ENCODE data around the gene ZNF322.
A peak's percentile ranks its signal among the peaks of the same experiment; 100 is the strongest.

Gene ZNF322

GRCh38 chr6:26613201-26613600 lies 46.3 kb downstream of the ZNF322 start:
- DNase-seq, result no peak

DNA sequence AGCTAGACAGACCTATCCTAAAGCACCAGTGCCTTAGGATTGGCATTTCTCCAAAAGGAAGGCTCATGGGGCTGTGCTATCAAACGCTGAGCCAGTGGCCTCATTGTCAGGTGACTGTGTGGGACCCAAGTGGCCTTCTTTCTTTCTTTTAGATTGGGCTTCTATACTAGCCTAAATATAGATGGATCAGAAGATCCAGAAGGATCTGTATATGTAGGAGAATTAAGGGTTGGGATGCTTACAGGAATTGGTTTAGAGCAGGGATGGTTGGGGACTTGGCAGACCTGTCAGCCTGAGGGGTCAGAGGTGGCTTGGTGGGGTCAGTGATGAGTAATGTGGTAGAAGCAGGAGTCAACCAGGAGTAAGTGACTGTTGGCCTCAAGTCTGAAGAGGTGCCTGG lies 47.9 kb downstream of the ZNF322 start:
- DNase-seq, result peak; percentile 33

GRCh38 chr6:26609463-26609862 lies 50.1 kb downstream of the ZNF322 start:
- no peak for DNase-seq

DNA sequence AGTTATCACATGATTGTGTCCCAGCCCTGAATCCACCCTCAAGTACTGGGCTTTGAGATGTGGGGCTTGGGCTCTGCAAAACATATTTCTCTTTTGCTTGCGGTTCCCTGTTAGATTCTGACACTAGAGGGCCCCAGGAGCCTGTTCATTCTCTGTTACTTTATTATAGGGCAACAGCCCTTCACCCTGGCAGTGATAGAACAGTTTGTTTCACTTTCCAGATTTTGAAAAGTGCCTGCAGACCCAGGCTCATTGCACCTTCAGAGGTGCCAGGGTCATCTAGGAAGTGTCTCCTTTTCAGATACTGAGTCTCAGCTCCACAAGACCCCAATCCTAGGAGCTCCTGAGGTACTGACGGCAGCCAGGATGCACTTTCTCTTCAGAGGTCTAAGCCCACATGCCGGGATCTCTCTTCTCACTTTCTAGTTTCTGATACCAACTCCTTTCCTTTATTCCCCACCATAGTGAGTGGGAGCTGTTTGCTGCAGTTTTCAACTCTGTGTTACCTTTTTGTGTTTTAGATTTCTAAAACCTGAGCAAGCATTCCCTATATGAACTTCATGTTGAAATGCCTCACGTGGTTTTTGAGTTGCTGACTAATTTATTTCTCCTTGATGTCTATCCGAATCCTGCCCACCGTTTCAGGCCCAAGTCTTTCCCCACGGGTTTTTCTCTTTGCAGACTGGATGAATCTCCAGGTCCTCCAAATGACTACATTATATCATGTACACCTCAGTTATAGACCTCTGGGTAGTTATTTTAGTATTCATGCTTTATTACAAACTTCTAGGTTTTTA lies 51.9 kb downstream of the ZNF322 start:
- DNase-seq, result peak; percentile 88

DNA sequence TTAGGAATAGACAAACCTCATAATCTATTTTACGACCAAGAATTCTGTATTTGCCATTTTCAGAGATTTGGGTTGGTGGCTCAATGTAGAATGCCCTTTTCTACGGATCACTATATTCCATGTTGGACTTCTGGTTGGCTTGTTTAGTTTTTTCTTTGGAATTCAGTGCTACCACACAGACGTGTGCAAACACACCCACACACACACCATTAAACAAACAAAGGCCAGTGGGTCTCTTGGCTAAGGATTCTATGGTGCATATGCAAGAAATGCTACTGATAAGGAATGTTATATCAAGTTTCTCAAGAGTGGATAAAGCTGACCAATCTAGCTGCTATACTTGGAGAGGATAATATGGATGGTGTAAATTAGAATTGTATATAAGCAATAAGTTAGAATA lies 54.7 kb downstream of the ZNF322 start:
- DNase-seq, result no peak

- DNase-seq, result no peak
These were observed 55.5 kb downstream of the ZNF322 start for GRCh38 chr6:26604026-26604425.

DNA sequence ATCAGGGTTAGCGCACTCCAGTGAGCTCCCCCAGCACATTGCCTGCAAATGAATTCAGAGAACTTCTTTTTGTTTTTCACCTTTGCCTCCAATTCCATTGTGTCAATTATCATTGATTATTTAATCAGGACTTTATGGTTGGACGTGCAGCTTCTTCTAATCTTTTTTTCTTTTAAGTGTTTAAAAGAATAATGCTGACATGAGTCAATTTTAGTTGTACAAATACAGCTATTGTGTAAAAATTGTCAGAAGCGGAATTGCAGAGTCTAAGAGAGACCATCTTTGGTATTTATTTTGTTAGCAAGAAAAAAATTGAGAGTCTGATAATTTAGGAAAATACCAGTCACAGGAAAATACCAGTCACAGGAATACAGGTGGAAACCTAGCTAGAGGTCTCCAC lies 57.3 kb downstream of the ZNF322 start:
- no peak for DNase-seq

DNA sequence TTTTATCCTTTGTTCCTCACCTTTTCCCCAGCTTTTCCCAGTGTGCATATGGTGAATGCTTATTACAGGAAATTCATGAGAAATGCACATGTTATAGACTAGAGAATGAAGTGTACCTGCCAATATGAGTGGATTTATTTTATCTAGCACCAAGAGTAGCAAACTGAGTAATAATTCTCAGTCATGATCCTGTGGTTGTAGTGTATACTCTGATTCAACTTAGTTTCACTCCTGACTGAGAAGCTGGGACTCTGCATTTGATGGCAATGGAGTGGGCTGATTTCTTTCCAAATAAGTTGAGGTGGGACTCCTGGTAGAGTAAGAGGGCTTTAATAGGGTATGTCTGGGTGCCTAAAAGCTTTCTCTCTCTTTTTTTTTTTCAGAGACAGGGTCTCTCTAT lies 58.8 kb downstream of the ZNF322 start:
- no peak for DNase-seq

DNA sequence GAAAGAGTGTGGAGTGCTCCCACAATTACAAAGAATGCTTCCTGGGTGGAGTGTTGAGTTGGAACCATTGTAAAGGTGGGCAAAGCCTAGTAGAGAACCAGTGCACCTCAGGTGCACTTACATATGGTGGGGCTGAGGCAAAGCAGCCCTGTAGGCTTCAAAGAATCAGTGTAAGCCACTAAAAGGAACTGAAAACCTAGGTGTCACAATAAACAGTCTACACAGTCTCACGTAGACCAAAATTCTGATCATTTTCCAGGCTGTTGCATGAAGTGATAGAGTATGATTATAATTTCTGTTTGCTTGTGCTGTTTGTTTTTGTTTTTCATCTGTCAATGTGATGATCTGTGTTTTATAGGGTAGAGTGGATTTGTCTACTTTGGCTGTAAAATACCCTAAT lies 60.0 kb downstream of the ZNF322 start:
- DNase-seq, result no peak

GRCh38 chr6:26599134-26599533 lies 60.4 kb downstream of the ZNF322 start:
- DNase-seq, result no peak

- no peak for DNase-seq
These were observed 61.3 kb downstream of the ZNF322 start for GRCh38 chr6:26598267-26598666.

DNA sequence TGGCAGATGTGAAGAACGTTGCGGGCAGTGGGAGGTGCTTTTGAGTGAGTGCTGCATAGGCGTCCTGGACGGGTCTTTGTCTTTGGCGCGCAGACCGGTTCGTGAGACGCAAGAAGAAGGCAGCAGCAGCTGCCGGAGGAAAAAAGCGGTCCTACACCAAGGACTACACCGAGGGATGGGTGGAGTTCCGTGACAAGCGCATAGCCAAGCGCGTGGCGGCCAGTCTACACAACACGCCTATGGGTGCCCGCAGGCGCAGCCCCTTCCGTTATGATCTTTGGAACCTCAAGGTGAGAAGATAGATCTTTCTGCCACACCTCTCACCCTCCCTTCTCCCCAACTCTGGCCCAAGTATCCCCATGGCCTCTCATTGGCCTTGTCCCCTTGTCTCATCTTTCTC lies 61.7 kb downstream of the ZNF322 start:
- no peak for DNase-seq

DNA sequence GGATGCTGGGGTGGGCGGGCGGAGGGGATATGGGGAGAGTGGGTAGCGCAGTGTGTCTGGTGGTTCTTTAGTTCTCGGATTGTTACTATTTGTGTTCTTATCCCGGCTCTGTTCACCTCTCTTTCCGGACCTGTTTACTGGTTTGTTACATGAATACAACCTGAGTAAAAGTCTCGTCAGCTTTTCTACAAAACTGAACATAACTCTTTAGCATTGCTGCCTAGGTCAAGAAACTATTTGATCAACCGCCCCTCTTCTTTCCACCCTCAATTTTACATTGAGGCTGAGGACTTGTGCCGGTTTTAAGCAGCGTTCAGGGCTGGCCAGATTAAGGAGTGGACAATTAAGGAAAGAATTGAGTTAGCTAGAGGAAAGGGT lies 62.2 kb downstream of the ZNF322 start:
- DNase-seq, result no peak

DNA sequence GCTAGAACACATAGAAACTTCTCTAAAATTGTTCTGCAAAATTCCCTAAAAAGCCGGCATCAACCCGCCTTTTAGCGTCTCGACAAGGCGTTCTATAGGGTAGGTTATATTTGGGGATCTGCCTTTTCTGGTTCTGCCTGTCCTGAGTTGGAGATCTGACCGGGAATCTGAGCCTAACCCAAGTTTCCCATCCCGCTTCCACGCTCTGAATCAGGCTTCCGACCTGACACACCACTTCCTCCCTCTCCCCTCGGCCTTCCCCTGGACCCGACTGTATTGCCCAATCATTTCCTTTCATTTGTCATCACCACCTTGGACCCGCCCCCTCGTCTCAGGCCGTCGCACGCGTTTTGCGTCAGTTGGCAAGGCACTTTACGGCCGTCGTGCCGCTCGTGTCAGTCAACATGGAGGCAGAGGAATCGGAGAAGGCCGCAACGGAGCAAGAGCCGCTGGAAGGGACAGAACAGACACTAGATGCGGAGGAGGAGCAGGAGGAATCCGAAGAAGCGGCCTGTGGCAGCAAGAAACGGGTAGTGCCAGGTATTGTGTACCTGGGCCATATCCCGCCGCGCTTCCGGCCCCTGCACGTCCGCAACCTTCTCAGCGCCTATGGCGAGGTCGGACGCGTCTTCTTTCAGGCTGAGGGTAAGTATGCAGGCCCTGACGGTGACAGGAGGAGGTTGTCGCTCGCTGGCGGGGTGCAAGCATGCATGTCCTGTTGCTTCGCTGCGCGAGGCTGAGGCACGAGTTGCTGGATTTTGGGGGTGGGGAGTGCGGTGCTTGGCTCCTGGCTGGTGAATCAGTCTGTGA lies 62.8 kb downstream of the ZNF322 start, which contains the start of gene ABT1:
Gene ABT1, plus strand, starts transcription at position 375 of the 810 bp plus-strand sequence. Its CDS starts 30 bp downstream, at position 405.
- DNase-seq, result peak; percentile 99

DNA sequence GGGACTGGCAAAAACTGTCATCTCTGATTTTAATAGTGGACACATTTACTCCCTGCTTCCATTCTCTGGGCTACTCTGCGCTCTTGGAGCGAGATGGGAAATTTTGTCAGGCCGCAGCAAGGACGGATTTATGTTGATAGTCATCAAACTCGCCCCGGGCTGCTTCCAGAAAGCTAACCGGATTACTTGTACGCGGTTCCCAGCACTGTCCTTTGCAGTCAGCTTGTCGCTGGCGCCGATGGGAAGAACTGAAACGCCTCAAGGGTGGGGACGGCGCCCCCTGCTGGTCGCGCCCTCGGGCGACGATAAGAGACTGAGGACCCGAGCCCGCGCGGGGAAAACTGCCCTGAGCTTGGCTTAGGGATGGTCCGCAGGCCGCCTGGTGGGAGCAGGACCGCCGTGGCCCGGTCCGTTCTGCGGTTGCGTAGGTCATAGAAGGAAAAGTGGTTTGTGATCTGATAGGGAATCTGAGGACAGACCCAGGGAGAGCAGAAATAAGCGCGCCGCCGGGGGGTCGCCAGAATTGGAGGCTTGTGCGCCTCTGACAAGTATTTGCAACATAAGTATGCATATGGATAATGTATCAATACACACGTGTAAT lies 63.8 kb downstream of the ZNF322 start:
- DNase-seq, result peak; percentile 98

- DNase-seq, result peak; percentile 96
These were observed 64.6 kb downstream of the ZNF322 start for GRCh38 chr6:26594730-26595632.

- no peak for DNase-seq
These were observed 65.4 kb downstream of the ZNF322 start for GRCh38 chr6:26594131-26594498.

DNA sequence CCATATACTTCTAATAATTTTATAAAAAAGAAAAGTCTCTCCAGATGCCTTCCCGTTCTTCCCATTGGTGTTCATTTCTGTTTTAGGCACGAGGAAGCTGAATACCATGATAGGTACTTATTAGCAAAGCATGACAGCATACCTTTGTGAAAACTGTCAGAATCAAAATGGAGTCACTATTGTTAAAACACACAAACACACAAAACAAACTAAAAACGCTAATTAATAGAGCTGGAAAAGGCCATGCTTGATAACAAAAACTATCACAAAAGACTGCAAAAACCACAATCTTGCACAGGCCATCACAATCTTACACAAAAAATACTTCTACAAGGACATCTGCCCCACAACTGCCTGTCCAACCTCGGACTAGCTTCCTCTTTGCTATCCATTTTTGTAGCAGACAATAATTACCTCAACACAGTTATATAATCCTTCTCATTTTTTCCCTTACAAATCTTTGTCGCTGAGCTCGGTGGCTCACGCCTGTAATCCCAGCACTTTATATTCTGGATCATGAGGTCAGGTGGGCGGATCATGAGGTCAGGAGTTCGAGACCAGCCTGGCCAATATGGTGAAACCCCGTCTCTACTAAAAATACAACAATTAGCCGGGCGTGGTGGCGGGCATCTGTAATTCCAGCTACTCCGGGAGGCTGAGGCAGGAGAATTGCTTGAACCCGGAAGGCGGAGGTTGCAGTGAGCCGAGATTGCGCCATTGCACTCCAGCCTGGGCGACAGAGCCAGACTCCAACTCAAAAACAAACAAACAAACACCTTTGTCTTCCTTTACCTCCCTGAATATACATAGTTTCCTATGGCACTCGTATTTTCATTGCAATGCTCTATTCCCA lies 66.0 kb downstream of the ZNF322 start:
- peak; percentile 51 for DNase-seq

GRCh38 chr6:26592649-26593048 lies 66.9 kb downstream of the ZNF322 start:
- DNase-seq, result peak; percentile 82

DNA sequence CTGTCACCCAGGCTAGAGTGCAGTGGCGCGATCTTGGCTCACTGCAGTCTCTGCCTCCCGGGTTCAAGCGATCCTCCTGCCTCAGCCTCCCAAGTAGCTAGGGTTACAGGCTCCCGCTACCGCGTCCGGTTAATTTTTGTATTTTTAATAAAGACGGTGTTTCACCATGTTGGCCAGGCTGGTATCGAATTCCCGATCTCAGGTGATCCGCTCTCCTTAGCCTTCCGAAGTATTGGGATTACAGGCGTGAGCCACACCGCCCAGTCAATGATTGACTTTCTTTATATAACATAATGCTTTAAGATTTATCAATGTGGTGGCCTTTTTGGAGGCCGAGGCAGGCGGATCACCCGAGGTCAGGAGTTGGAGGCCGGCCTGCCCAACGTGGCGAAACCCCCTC lies 70.6 kb downstream of the ZNF322 start:
- no peak for DNase-seq

Data from OCI-M1 (cell line).